ENCODE data around the gene LCN1. TPM values are rescaled to one million over a fixed set of nuclear protein-coding genes. Genes with fewer than 3 reads are reported as not detected.

Gene LCN1
- total and polyA plus RNA-seq, 2 of the 4 experiments (the other 2 are of a cell fraction) = not detected

DNA sequence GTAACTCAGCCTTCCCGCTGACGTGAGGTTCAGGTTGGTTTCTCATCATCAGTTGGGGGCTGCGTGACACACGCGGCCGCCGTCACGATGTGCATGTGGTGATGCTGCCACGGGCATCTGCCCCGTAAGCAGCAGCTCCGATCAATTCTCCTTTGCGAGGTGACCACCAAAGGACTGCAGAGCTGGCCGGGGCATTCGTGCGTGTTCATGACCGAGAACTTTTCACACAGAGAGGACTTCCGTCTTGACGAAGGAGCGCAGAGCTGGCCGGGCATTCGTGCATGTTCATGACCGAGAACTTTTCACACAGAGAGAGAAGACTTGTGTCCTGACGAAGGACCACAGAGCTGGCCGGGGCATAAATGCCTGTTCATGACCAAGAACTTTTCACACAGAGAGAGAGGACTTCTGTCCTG, 3.8 kb upstream of the LCN1 start:
- Histone ChIP-seq H2AK9ac (replicated peaks; ENCODE audit: low read depth, low read length, poor library complexity) (no peak overlapping the region), H3K18ac (ENCODE audit: low read depth, low read length) (no peak overlapping the region), H2AFZ (replicated peaks; ENCODE audit: low read length, poor library complexity) (no peak overlapping the region), H3K23ac (ENCODE audit: low read depth, low read length) (no peak overlapping the region), H3K56ac (ENCODE audit: extremely low read depth, insufficient read depth, low read length) (no peak overlapping the region), H3K14ac (replicated peaks; ENCODE audit: low read depth, low read length) (no peak overlapping the region), H2BK20ac (ENCODE audit: low read depth, low read length) (no peak overlapping the region), H3K4me2 (ENCODE audit: low read depth, low read length) (no peak overlapping the region), H3K79me1 (ENCODE audit: low read depth in 1 of 2, low read length in 2 of 2) (no peaks in the 10 kb centered on the region), H3K27ac (ENCODE audit: insufficient read depth, low read length) (no peak overlapping the region), H2AK5ac (ENCODE audit: low read depth, low read length) (no peak overlapping the region), H2BK15ac (ENCODE audit: low read depth, low read length) (no peak overlapping the region), H3K4me1 (ENCODE audit: control insufficient read depth, insufficient read depth, low read length) (no peaks in the 10 kb centered on the region), H3K4me3 (ENCODE audit: insufficient read depth, low read depth, low read length) (no peak overlapping the region), H3K9me1 (ENCODE audit: insufficient read depth, low read length) (no peaks in the 10 kb centered on the region), H4K8ac (ENCODE audit: low read depth in 2 of 2, low read length in 2 of 2) (no peak overlapping the region), H2BK120ac (ENCODE audit: low read depth, low read length) (no peak overlapping the region), H4K20me1 (ENCODE audit: insufficient read depth, low read length) (no peaks in the 10 kb centered on the region), H4K5ac (ENCODE audit: low read depth, low read length) (no peak overlapping the region), H3K9ac (ENCODE audit: low read depth, low read length) (no peak overlapping the region), H3K9me3 (ENCODE audit: control insufficient read depth, insufficient read depth, low read length) (no peaks in the 10 kb centered on the region), H2BK5ac (ENCODE audit: low read depth, low read length, poor library complexity, severe bottlenecking) (no peak overlapping the region), H3K4ac (ENCODE audit: low read depth, low read length) (no peak overlapping the region), H3K36me3 (ENCODE audit: control insufficient read depth, insufficient read depth, low read length) (no peaks in the 10 kb centered on the region), H4K91ac (ENCODE audit: insufficient read depth, low read depth, low read length) (no peak overlapping the region), H3K27me3 (ENCODE audit: control insufficient read depth, insufficient read depth, low read length) (peaks cover 3% of the 10 kb centered on the region; the same call in 1 of the 2 replicates)
- ATAC-seq (ENCODE audit: low read depth) (no peak), DNase-seq (no peak)
- BruUV-seq (replicated peaks) = no TSS peak
- in situ Hi-C loops (cut with MboI; ENCODE audit: low sequenced_read_pairs) (no loop called here), dilution Hi-C loops (cut with HindIII; ENCODE audit: low sequenced_read_pairs, unreplicated experiment) (no loop called here), intact Hi-C loops (cut with micrococcal nuclease) (no loop called here)
- CTCF ChIA-PET = no interaction called here
- WGBS, 2 experiments (ENCODE audit: extremely low coverage in 2 of 2, insufficient read length in 1 of 2) = 89% methylated on average over 21 of the region's 24 CpGs; no CpG with 5 or more reads in 1 of the 2 experiments
- POLR2A ChIA-PET (ENCODE audit: unreplicated experiment) = no interaction called here
- no peak for TF ChIP-seq BHLHE40 (IDR thresholded peaks at IDR 0.05; ENCODE audit: low read depth, low read length)
- no peak for TF ChIP-seq RAD21 (IDR thresholded peaks at IDR 0.05; ENCODE audit: low read length)
- TF ChIP-seq MAZ (IDR thresholded peaks at IDR 0.05; ENCODE audit: borderline replicate concordance, low read depth, low read length) = no peak
- TF ChIP-seq RCOR1 (IDR thresholded peaks at IDR 0.05; ENCODE audit: insufficient replicate concordance, low read length) = no peak
- TF ChIP-seq SMC3 (IDR thresholded peaks at IDR 0.05; ENCODE audit: low read depth, low read length) = no peak
- TF ChIP-seq, protein P1, sequence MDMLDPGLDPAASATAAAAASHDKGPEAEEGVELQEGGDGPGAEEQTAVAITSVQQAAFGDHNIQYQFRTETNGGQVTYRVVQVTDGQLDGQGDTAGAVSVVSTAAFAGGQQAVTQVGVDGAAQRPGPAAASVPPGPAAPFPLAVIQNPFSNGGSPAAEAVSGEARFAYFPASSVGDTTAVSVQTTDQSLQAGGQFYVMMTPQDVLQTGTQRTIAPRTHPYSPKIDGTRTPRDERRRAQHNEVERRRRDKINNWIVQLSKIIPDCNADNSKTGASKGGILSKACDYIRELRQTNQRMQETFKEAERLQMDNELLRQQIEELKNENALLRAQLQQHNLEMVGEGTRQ (IDR thresholded peaks at IDR 0.05; ENCODE audit: low read depth, low read length) = no peak
- no peak for TF ChIP-seq MXI1 (IDR thresholded peaks at IDR 0.05; ENCODE audit: borderline replicate concordance, low read depth, low read length)
- no peak for TF ChIP-seq RFX5 (IDR thresholded peaks at IDR 0.05; ENCODE audit: low read depth, low read length)

Measured in IMR-90 (cell line).